SK-N-SH treated with all-trans-retinoic acid at 6 μM for 48 hours (cell line): Measurements from ENCODE around the gene HOXC10.

Experiments
- ARNTL ChIP-seq: fragments of 450-650 bp; formaldehyde crosslinking; IDR thresholded peaks from 2 replicates; pipeline ENCODE4 v1.5.0; 2020; ENCODE audit warnings: low read depth, mild to moderate bottlenecking, moderate library complexity, borderline replicate concordance
- BACH2 ChIP-seq: fragments of 250-450 bp; sonication (Bioruptor Pico); IDR thresholded peaks from 2 replicates; pipeline ENCODE4 v1.9.0; 2021; ENCODE audit warnings: mild to moderate bottlenecking, borderline replicate concordance
- RARB ChIP-seq: fragments of 250-450 bp; sonication (Bioruptor Pico); IDR thresholded peaks from 2 replicates; pipeline ENCODE4 v1.8.0; 2021; ENCODE audit warnings: mild to moderate bottlenecking, moderate library complexity
- SNAI2 ChIP-seq: fragments of 250-450 bp; sonication (Bioruptor Pico); IDR thresholded peaks from 2 replicates; pipeline ENCODE4 v1.5.0; 2020; ENCODE audit warnings: mild to moderate bottlenecking, moderate library complexity
- TOX ChIP-seq: fragments of 250-450 bp; sonication (Bioruptor Pico); IDR thresholded peaks from 2 replicates; pipeline ENCODE4 v1.8.0; 2021; ENCODE audit warnings: mild to moderate bottlenecking, moderate library complexity, borderline replicate concordance
- ZNF565 ChIP-seq: fragments of 450-650 bp; formaldehyde crosslinking; conservative IDR thresholded peaks from 2 replicates; pipeline ENCODE4 v1.5.0; 2020; ENCODE audit warnings: low read depth, mild to moderate bottlenecking, moderate library complexity

GRCh38 chr12:53937099-53937498 lies 47.8 kb upstream of the HOXC10 start:
- TF ChIP-seq ARNTL (CRISPR knock-in tag): no peak
- TF ChIP-seq RARB (CRISPR knock-in tag): no peak
- no peak for TF ChIP-seq TOX
- TF ChIP-seq ZNF565: no peak
- TF ChIP-seq SNAI2: no peak
- TF ChIP-seq BACH2: no peak
